GM20431 (cell line): ENCODE data around the gene TRPC6.

Source experiments
- in situ Hi-C: fragments of 300-500 bp; cut with MseI, MboI; formaldehyde crosslinking; loops from one replicate; pipeline ENCODE4 v1.15.0; 2020; ENCODE audit warnings: low sequenced_read_pairs; ENCODE audit not compliant: unreplicated experiment

TRPC6 gene

DNA sequence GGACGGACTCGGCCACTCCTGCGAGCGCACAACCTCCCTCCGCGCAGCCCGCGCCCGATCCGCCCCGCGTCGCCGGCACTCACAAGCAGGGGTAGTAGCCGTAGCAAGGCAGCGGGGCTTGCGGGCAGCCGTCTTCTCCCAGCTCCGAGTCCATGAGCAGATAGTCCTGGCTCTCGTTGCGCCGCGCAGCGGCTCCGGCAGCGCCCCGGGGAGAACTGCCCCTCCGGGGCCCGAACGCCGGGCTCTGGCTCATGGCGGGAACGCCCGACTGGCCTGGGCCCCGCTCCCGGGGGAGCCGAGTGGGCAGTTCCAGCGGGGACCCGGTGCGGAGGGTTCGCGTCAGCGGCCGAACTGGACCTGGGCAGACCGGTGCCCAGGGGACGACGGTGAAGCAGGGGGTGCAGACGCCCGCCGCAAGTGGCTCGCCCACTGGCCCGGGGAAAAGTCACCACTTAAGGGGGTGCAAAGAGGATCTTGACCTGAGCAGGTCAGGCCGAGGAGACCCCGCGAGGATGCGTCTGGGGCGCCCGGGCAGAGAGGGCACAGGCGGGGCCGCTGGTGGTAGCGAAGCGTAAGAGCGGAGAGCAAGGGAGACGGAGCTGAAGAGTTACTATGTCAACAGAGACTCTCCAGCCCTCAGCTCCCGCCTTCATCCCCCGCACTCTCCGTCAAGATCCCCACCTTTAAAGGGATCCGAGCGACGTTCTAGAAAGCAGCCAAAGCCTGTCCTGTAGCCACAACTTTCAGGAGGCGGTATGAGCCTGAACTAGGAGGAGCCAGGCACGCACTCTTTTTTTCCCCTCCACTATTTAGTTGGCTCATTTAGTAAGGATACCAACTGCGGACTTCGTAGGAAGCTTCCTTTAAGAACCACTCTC is at the start of gene TRPC6:
TSS of gene TRPC6 (minus strand) at position 757 of the 878 bp plus-strand sequence. CDS start at position 253, 504 bp downstream.
- in situ Hi-C loops = no loop called here

DNA sequence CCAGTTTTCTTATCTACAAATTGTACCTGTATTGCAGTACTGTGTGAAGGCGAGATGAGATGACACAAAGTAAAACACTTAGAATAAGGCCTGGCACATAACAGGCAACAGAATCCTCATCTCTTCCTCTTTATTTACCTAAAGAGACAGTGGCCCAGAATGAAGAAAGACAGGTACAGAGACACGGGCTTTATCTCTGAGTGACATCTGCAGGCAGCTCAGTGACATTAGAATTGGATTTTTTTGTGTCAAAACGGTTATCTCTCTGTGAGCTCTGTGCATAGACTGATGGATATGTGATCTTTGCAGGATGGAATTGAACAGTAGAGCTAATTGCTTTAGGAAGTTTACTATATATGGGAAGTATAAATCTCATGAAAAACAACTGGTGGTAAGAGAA is 36.2 kb upstream of the TRPC6 start:
- in situ Hi-C loops = no loop called here

GRCh38 chr11:101618709-101619108 is 34.9 kb upstream of the TRPC6 start:
- in situ Hi-C loops = no loop called here

DNA sequence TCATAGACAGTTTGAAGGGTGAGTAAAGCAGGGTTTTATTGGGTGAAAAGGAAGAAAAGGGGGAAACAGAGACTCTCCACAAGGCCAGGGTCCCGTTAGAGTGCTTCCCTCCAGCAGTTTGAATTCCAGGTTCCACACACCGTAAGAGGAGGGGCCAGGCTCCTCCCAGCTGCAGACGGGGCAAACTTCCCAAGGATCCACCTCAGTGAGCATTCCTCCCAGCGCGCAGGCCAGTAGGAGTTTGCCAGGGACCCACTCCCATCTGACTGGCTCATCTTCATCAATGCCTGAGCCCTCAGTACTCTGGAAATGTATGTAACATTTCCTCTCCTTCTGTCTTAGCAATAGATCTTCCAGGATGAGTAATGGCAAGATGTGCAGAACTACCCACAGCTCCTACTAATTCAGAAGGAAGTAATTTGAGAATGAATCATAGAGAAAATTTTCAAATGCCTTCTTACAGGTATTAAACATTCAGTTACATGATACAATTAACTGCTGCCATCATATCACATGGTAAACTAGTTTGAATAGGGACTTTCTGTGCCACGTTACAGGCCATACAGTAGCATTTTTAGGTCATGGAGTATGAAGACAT is 34.0 kb upstream of the TRPC6 start:
- in situ Hi-C loops = no loop called here

DNA sequence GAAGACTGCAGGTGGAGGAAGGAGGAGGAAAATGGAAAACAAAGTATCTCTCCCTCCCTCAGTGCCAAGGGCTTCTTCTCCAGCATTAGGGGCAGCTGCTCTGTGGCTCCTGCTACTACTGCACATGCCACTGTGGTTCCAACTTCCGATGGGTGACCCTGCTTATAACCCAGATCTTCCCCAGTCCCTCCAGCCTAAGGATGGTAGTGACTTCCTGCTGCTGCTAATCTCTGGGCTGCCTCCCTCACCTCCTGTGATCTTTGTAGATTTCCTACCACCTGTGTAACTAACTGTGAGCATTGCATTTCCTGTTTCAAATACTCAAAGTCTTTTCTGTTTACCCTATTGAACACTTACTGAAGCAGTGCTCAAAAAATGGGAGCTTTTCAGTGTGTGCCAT is 28.7 kb upstream of the TRPC6 start:
- in situ Hi-C loops = no loop called here

DNA sequence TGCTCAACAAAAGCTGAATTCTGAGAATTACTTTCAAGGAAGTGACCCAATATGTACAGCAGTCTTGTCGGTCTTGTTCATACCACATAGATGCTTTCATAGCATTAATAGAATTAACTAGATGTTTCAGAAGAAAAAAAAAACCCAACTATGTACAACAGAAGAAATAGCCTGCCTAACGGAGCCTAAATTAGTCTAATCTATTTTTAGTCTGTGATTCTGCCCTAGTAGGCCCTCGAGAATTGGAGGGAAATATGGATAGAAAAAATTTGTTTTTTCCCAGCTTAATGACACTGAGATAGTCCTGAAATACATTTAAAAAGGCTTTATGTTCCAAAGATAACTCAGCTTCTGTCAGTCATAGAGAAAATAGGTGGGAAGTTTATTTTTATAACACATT is 17.1 kb upstream of the TRPC6 start:
- in situ Hi-C loops = no loop called here

GRCh38 chr11:101586965-101587364 is 3.2 kb upstream of the TRPC6 start:
- in situ Hi-C loops = no loop called here

- in situ Hi-C loops = no loop called here
These were observed 848 bp upstream of the TRPC6 start for GRCh38 chr11:101584655-101585054.

- in situ Hi-C loops = no loop called here
These were observed 315 bp upstream of the TRPC6 start for GRCh38 chr11:101584129-101584515.

- in situ Hi-C loops = no loop called here
These were observed 887 bp downstream of the TRPC6 start for GRCh38 chr11:101582989-101583250.

- in situ Hi-C loops = no loop called here
These were observed 1.4 kb downstream of the TRPC6 start for GRCh38 chr11:101582236-101582988.

GRCh38 chr11:101577461-101577860 is 6.3 kb downstream of the TRPC6 start:
- in situ Hi-C loops = no loop called here

DNA sequence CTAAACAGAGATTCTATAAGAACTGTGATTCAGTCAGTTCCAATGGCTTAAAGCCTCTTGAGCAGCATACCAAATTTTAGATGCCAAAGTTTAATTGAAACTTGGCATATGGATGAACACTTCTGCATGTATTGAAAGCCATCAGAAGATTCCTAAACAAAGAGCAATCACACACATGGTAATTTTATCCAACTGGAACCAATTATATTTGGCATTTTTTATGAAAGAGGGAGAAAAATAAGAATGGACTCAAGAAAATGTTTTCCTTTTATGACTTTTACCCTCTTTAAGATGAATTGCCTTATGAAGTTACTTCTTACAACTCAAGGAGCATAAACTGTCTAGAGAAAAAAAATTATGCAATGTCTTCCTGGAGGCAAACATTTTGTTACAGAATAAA is 7.4 kb downstream of the TRPC6 start:
- in situ Hi-C loops = no loop called here

DNA sequence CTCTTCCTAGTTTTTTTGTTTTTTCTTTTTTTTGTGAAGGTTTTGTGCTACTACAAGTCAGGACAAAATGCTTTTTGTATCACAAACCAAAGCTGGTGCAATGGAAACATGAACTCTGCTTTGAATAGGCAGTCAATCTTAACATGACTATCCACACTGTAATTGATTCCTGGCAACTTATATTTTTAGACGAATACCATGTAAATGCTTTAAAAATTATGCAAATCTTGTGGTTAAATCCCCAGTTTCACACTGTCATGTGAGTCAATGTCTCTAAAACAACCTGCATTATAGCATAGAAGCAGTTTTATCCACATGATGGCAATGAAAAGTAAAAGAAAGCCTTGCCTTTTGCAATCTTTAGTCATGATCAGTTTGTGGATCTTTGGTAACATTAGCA is 8.9 kb downstream of the TRPC6 start:
- in situ Hi-C loops = no loop called here

GRCh38 chr11:101567071-101567470 is 16.7 kb downstream of the TRPC6 start:
- in situ Hi-C loops = no loop called here

- in situ Hi-C loops = no loop called here
These were observed 17.2 kb downstream of the TRPC6 start for GRCh38 chr11:101566626-101567025.

- in situ Hi-C loops = no loop called here
These were observed 20.6 kb downstream of the TRPC6 start for GRCh38 chr11:101563166-101563565.

DNA sequence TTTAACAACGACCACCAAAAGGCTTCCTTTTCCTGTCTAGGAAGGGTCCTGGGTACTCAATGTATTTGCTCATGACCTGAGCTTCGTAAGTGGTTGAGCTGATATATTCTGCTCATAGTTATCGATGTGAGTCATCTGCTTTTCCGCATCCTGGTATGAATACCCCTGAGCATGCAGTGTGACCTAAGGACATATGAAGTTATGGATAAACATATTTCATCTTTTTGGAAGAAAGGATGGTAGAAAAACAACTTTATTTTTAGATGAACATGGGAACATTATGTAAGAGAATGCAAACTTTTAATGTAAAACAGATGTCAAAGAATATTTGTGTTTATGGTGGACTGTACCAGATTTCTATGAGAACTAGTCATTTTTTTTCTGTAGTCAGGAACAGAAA is 28.4 kb downstream of the TRPC6 start:
- in situ Hi-C loops = no loop called here

GRCh38 chr11:101553891-101554292 is 29.9 kb downstream of the TRPC6 start:
- in situ Hi-C loops = no loop called here

- in situ Hi-C loops = no loop called here
These were observed 30.9 kb downstream of the TRPC6 start for GRCh38 chr11:101552888-101553287.

DNA sequence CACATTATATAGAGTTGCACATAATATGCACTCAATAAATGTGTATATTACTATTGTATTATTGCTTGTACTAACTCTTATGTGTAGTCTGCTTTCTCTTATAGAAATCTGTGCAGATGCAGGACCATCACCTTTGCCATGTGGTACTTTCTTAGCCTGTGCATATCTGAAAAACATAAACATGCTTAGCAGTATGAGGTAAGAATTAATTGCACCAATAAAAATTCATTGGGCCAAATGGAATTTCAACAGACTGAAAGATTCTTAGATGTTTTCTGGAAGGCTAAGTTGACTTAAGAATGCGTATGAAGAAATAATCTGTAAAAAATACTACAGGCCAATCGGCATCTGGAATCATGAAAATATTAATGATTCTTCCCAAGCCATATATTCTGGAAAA is 55.3 kb downstream of the TRPC6 start:
- in situ Hi-C loops = no loop called here
